ENCODE measurements around the gene HDAC4. TPM values are rescaled to one million over a fixed set of nuclear protein-coding genes. Genes with fewer than 3 reads are reported as not detected.

The HDAC4 gene
- total RNA-seq, 1 donor from 2014 or later = 65.7 TPM

- no peaks in the 10 kb centered on the region for H3K4me1 ChIP-seq
- peaks cover 21 to 44% of the 10 kb centered on the region in 2 donors for H3K36me3 ChIP-seq
- H3K4me3 ChIP-seq = no peak overlapping the region
- DNase-seq (ENCODE audit: low spot score in 2 of 2) = no peak
- peaks cover 0 to 30% of the 10 kb centered on the region in 2 donors for H3K9me3 ChIP-seq
- no peak overlapping the region for H3K27ac ChIP-seq
- TF ChIP-seq, protein P1, sequence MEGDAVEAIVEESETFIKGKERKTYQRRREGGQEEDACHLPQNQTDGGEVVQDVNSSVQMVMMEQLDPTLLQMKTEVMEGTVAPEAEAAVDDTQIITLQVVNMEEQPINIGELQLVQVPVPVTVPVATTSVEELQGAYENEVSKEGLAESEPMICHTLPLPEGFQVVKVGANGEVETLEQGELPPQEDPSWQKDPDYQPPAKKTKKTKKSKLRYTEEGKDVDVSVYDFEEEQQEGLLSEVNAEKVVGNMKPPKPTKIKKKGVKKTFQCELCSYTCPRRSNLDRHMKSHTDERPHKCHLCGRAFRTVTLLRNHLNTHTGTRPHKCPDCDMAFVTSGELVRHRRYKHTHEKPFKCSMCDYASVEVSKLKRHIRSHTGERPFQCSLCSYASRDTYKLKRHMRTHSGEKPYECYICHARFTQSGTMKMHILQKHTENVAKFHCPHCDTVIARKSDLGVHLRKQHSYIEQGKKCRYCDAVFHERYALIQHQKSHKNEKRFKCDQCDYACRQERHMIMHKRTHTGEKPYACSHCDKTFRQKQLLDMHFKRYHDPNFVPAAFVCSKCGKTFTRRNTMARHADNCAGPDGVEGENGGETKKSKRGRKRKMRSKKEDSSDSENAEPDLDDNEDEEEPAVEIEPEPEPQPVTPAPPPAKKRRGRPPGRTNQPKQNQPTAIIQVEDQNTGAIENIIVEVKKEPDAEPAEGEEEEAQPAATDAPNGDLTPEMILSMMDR (IDR thresholded peaks at IDR 0.05) = no peak
- no peaks in the 10 kb centered on the region for H3K27me3 ChIP-seq
- intact Hi-C loops (cut with DNase I) = no loop called here
Measured at GRCh38 chr2:239173301-239173700, 227.5 kb downstream of the HDAC4 start.

- intact Hi-C loops (cut with DNase I) = no loop called here
- no peak for DNase-seq (ENCODE audit: low spot score in 2 of 2)
Measured at GRCh38 chr2:239171643-239172042, 229.2 kb downstream of the HDAC4 start.

GRCh38 chr2:239169311-239170048 is 231.3 kb downstream of the HDAC4 start:
- DNase-seq (ENCODE audit: low spot score in 2 of 2) = no peak
- H3K27me3 ChIP-seq = no peaks in the 10 kb centered on the region
- peaks cover 0 to 13% of the 10 kb centered on the region in 2 donors for H3K36me3 ChIP-seq
- intact Hi-C loops (cut with DNase I) = no loop called here
- TF ChIP-seq, protein P1 (IDR thresholded peaks at IDR 0.05) = no peak
- peaks cover 0 to 28% of the 10 kb centered on the region in 2 donors for H3K9me3 ChIP-seq
- no peak overlapping the region for H3K4me3 ChIP-seq
- H3K27ac ChIP-seq = no peak overlapping the region
- no peaks in the 10 kb centered on the region for H3K4me1 ChIP-seq

More at GRCh38 chr2:239171643-239172042, 229.2 kb downstream of the HDAC4 start:
- Histone ChIP-seq H3K36me3 (peaks cover 14 to 34% of the 10 kb centered on the region in 2 donors), H3K4me1 (no peaks in the 10 kb centered on the region), H3K27ac (no peak overlapping the region), H3K27me3 (no peaks in the 10 kb centered on the region), H3K4me3 (no peak overlapping the region), H3K9me3 (peaks cover 0 to 30% of the 10 kb centered on the region in 2 donors)
- TF ChIP-seq, protein P1 (IDR thresholded peaks at IDR 0.05) = no peak

DNA sequence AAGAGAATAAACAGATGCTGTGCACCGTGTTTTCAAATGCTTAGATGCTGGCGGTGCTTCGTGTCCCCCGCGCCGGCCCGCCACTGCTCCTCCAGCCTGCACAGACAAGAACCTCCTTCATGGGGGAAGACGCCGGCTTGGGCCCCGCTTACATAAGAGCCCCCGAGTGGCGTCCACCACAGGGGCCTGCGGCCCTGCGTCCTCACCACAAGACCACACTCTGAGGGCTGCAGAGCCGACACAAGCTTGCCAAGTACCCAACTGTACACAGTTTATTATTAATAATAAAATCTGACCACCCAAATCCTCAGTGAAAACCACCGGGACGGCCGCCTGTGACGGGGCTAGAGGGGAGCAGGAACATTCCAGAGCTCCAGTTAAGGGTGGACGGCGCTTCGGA is 232.2 kb downstream of the HDAC4 start:
- TF ChIP-seq, protein P1 (IDR thresholded peaks at IDR 0.05) = no peak
- Histone ChIP-seq H3K9me3 (peaks cover 0 to 20% of the 10 kb centered on the region in 2 donors), H3K4me1 (no peaks in the 10 kb centered on the region), H3K27me3 (no peaks in the 10 kb centered on the region), H3K4me3 (no peak overlapping the region), H3K27ac (no peak overlapping the region), H3K36me3 (peaks cover 3 to 10% of the 10 kb centered on the region in 2 donors)
- intact Hi-C loops (cut with DNase I) = no loop called here
- DNase-seq (ENCODE audit: low spot score in 2 of 2) = no peak

DNA sequence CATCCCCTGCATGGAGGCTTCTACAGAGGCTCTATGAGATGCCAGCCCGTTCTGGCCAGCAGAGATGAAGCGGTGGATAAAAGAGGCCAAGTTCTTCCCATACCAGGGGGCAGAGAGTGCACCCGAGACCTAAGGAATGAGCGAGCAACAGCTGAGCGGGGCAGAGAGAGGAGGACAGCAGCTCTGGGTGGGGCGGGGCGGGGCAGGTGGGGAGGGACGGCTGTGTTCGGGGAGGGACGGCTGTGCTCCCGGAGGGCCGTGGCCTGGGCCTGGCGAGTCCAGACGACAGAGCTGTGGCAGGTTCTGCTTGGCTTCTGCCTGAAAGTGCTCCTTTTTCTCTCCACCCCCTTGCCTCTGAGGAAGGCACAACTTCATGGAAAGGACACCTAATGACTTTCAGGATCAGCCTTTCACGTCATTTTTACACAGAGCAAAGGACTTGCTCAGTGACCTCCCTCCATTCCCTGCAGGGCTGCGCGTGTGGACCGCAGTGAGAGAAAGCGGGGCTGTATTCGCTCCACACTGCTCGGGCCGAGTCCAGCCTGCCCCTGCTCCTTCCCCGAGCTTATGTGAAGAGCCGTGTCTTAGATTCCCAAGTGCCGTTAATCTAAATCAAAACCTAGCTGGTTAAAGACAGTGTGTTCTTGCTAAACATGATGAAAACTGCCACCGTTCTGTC is 232.9 kb downstream of the HDAC4 start:
- Histone ChIP-seq H3K4me3 (no peak overlapping the region), H3K27ac (no peak overlapping the region), H3K9me3 (peaks cover 0 to 20% of the 10 kb centered on the region in 2 donors), H3K36me3 (peaks cover 4 to 15% of the 10 kb centered on the region in 2 donors), H3K27me3 (no peaks in the 10 kb centered on the region), H3K4me1 (no peaks in the 10 kb centered on the region)
- DNase-seq (ENCODE audit: low spot score in 2 of 2) = no peak
- intact Hi-C loops (cut with DNase I) = no loop called here
- TF ChIP-seq, protein P1 (IDR thresholded peaks at IDR 0.05) = no peak
